ENCODE results near the gene DPY19L3.

DPY19L3 gene

GRCh38 chr19:32363175-32363574 lies 42.4 kb upstream of the DPY19L3 start:
- TF ChIP-seq CTCF (IDR thresholded peaks at IDR 0.05; ENCODE audit: low read depth, low read length): no peak
- in situ Hi-C loops (cut with HindIII; ENCODE audit: low sequenced_read_pairs): no loop called here
- DNase-seq (ENCODE audit: low read depth, low spot score): no peak

GRCh38 chr19:32363632-32364031 lies 41.9 kb upstream of the DPY19L3 start:
- in situ Hi-C loops (cut with HindIII; ENCODE audit: low sequenced_read_pairs): no loop called here
- no peak for DNase-seq (ENCODE audit: low read depth, low spot score)
- H3K4me3 ChIP-seq (ENCODE audit: low read depth, low read length): no peak overlapping the region
- TF ChIP-seq CTCF (IDR thresholded peaks at IDR 0.05; ENCODE audit: low read depth, low read length): no peak

More at GRCh38 chr19:32363175-32363574, 42.4 kb upstream of the DPY19L3 start:
- no peak overlapping the region for H3K4me3 ChIP-seq (ENCODE audit: low read depth, low read length)

- TF ChIP-seq CTCF (IDR thresholded peaks at IDR 0.05; ENCODE audit: low read depth, low read length): no peak
- H3K4me3 ChIP-seq (ENCODE audit: low read depth, low read length): no peak overlapping the region
Observed at GRCh38 chr19:32364040-32364439, 41.5 kb upstream of the DPY19L3 start.

GRCh38 chr19:32367063-32367462 lies 38.5 kb upstream of the DPY19L3 start:
- in situ Hi-C loops (cut with HindIII; ENCODE audit: low sequenced_read_pairs): no loop called here
- no peak for TF ChIP-seq CTCF (IDR thresholded peaks at IDR 0.05; ENCODE audit: low read depth, low read length)
- no peak overlapping the region for H3K4me3 ChIP-seq (ENCODE audit: low read depth, low read length)

More at GRCh38 chr19:32364040-32364439, 41.5 kb upstream of the DPY19L3 start:
- in situ Hi-C loops (cut with HindIII; ENCODE audit: low sequenced_read_pairs): no loop called here
- no peak for DNase-seq (ENCODE audit: low read depth, low spot score)

GRCh38 chr19:32367948-32368536 lies 37.5 kb upstream of the DPY19L3 start:
- in situ Hi-C loops (cut with HindIII; ENCODE audit: low sequenced_read_pairs): no loop called here
- TF ChIP-seq CTCF (IDR thresholded peaks at IDR 0.05; ENCODE audit: low read depth, low read length): no peak
- no peak for DNase-seq (ENCODE audit: low read depth, low spot score)
- H3K4me3 ChIP-seq (ENCODE audit: low read depth, low read length): no peak overlapping the region

More at GRCh38 chr19:32367063-32367462, 38.5 kb upstream of the DPY19L3 start:
- DNase-seq (ENCODE audit: low read depth, low spot score): no peak

GRCh38 chr19:32368787-32369186 lies 36.8 kb upstream of the DPY19L3 start:
- DNase-seq (ENCODE audit: low read depth, low spot score): no peak
- in situ Hi-C loops (cut with HindIII; ENCODE audit: low sequenced_read_pairs): no loop called here
- TF ChIP-seq CTCF (IDR thresholded peaks at IDR 0.05; ENCODE audit: low read depth, low read length): no peak

More at GRCh38 chr19:32368787-32369186, 36.8 kb upstream of the DPY19L3 start:
- no peak overlapping the region for H3K4me3 ChIP-seq (ENCODE audit: low read depth, low read length)
